GM04503 (cell line): ENCODE data around the gene ALX1.

ENCODE experiments used
- DNase-seq: peaks from one replicate; pipeline ENCODE4 v3.0.0-alpha.2; 2012; ENCODE audit warnings: low read depth

Gene ALX1

GRCh38 chr12:85280165-85280983 lies at the start of gene ALX1:
Gene ALX1, plus strand, starts transcription at chr12:85280220. Its CDS starts 42 bp downstream, at chr12:85280262.
- no peak for DNase-seq

GRCh38 chr12:85237327-85237726 lies 42.7 kb upstream of the ALX1 start:
- DNase-seq, result no peak

GRCh38 chr12:85244561-85244960 lies 35.5 kb upstream of the ALX1 start:
- DNase-seq, result no peak

- DNase-seq, result no peak
These were observed 26.2 kb upstream of the ALX1 start for GRCh38 chr12:85253853-85254252.

- no peak for DNase-seq
These were observed 22.3 kb upstream of the ALX1 start for GRCh38 chr12:85257671-85258070.

GRCh38 chr12:85260447-85260846 lies 19.6 kb upstream of the ALX1 start:
- no peak for DNase-seq

- DNase-seq, result no peak
These were observed 19.1 kb upstream of the ALX1 start for GRCh38 chr12:85260896-85261295.

- DNase-seq, result no peak
These were observed 13.7 kb upstream of the ALX1 start for GRCh38 chr12:85266356-85266755.

- no peak for DNase-seq
These were observed 6.4 kb upstream of the ALX1 start for GRCh38 chr12:85273381-85274314.

- DNase-seq, result no peak
These were observed 5.7 kb upstream of the ALX1 start for GRCh38 chr12:85274315-85274651.

GRCh38 chr12:85275374-85275773 lies 4.6 kb upstream of the ALX1 start:
- no peak for DNase-seq

GRCh38 chr12:85277191-85277590 lies 2.8 kb upstream of the ALX1 start:
- DNase-seq, result no peak

GRCh38 chr12:85277900-85278597 lies 2.0 kb upstream of the ALX1 start:
- DNase-seq, result no peak

- no peak for DNase-seq
These were observed 1.2 kb upstream of the ALX1 start for GRCh38 chr12:85278598-85279448.

- DNase-seq, result no peak
These were observed 413 bp upstream of the ALX1 start for GRCh38 chr12:85279449-85280164.

GRCh38 chr12:85280984-85281630 lies 1.1 kb downstream of the ALX1 start:
- no peak for DNase-seq

- DNase-seq, result no peak
These were observed 1.8 kb downstream of the ALX1 start for GRCh38 chr12:85281636-85282312.

- DNase-seq, result no peak
These were observed 3.5 kb downstream of the ALX1 start for GRCh38 chr12:85283560-85283959.

GRCh38 chr12:85296362-85296761 lies 16.3 kb downstream of the ALX1 start:
- no peak for DNase-seq

- no peak for DNase-seq
These were observed 19.0 kb downstream of the ALX1 start for GRCh38 chr12:85299053-85299452.
